NCI-H2196 treated with DMSO at 0.1 percent for 48 hours (cell line): ENCODE data around the gene MAP3K19.
"Not testable (repeated sequence)": the region's sequence is repeated elsewhere in the genome, so short reads cannot be mapped to it uniquely, and the experiment has no call there.

Experiments used
- DNase-seq: peaks from one replicate; lab custom pipeline; 2025; ENCODE audit not compliant: unreplicated experiment; lab: John Stamatoyannopoulos, UW

The MAP3K19 gene

DNA sequence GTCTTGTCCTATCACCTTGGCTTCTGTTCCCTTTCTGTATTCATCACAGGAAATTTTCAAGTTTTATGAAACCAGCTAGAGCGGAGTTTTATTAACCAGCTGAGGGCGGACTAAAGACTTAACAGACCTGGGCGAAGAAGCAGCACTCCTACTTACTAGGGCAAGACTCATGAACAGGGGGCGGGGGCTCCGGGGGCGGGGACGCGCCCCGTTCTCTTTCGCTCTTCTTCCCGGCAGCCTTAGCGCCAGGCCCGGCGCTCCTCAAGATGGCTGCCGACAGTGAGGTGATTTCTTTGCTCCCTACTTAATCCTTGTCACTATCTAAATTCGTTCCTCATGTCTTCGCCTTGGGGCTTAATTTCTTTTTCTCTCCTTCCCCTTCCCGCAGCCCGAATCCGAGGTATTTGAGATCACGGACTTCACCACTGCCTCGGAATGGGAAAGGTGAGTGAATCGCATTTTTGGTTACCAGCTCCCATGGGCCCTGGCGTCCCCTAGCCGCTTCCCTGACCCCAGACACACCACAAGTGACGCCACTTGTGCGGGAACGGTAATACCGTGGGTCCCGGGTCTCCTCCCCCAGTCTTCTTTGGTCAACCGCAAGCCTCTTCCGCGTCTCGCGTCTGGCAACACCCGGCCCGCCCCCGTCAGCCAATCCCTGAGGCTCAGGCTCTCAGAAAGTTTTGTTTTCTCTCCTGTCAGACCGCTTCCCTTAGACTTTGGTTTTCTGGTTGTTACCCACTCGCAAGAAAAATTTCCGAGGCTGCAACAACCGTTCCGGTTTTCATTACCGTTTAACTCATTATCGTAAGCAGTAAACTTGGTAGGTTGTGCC, 5.0 kb upstream of the MAP3K19 start, which contains the start of gene RAB3GAP1:
Gene RAB3GAP1 (plus strand): TSS at position 251 of the 835 bp plus-strand sequence. CDS start 16 bp downstream, at position 267.
- DNase-seq: peak; percentile 63

DNA sequence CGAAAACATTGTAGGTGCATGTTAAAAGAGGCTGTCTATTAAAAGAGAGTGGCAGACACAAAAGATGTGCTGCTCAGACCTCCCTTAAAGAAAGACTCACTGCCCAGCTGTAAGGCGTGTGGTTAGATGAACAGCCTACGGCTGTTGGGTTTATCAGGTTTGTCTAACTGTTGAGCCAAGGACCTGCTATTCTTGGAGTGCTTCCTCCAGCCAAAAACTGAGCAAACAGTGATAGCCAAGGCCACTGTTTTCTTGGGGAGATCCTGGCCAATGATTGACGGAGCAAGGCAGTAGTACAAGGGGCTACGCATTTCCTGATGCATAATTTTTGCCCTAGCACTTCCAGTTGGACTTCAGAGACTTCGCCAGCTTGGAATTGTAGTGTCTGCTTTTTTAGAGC, 3.4 kb upstream of the MAP3K19 start:
- no peak for DNase-seq

DNA sequence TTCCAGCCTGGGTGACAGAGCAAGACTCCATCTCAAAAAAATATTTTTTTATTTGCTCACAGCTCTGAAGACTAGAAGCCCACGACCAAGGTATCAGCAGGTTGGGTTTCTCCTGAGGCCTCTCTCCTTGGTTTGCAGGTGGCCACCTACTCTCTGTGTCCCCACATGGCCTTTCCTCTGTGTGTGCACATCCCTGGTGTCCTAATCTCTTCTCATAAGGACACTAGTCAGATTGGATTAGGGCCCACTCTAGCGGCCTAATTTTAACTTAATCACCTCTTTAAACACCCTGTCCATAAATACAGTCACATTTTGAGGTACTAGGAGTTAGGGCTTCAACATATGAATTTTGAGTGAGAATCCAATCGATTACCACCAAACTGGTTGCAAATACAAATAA, 2.9 kb upstream of the MAP3K19 start:
- no peak for DNase-seq

DNA sequence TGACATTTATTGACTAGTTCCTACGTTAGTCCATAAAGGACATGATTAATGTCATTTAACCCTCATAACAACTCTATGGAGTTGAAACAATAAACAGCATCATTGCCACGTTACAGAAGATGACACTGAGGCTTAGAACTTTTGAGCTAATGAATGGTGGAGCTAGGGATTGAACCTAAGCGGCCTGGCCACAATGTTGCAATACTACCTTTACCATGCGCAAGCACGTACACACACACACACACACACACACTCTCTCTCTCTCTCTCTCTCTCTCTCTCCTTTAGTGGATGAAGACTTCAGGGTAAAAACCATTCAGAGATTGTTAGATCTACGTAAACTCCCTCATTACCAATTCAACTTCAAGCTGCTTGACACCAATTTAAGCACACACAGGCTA, 875 bp upstream of the MAP3K19 start:
- DNase-seq: no peak

DNA sequence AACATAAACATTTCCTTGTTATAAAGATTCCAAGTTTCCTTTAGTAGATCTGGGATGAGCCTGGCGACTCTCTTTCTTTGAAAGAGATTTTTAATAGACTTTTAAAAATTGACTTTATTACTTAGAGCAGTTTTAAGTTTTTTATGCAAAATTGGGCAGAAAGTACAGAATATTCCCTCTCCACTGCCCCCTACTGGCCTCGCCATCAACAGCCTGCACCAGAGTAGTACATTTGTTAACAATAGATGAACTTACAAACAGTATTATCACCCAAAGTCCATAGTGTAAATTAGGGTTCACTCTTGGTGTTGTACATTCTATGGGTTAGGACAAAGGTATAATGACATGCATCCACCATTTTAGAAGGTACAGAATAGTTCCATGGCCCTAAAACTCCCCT, 3.9 kb downstream of the MAP3K19 start:
- DNase-seq: no peak

DNA sequence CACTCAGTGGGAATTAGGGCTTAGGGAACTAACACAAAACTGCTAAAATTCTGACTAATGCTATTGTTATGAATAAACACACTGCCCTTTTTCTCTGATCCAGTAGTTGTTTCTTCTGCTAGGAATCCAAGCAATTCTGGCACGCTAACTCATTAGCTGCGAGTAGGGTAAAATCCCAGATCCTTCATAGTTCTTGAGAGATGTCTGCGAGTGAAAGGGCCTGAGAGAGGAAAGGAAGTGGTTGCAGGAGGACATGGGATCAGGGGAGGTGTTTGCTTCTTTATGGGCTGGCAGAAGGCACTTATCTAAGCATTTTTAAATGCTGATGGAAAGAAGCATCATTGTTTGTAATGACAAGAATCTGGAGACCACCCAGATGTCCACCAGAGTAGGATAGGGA, 9.4 kb downstream of the MAP3K19 start:
- DNase-seq: no peak

DNA sequence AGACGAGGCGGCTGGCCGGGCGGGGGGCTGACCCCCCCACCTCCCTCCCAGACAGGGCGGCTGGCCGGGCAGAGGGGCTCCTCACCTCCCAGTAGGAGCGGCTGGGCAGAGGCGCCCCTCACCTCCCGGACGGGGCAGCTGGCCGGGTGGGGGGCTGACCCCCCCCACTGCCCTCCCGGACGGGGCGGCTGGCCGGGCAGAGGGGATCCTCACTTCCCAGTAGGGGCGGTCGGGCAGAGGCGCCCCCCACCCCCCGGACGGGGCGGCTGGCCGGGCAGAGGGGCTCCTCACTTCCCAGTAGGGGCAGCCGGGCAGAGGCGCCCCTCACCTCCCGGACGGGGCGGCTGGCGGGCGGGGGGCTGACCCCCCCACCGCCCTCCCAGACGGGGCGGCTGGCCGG, 14.0 kb downstream of the MAP3K19 start:
- not testable (repeated sequence) for DNase-seq

DNA sequence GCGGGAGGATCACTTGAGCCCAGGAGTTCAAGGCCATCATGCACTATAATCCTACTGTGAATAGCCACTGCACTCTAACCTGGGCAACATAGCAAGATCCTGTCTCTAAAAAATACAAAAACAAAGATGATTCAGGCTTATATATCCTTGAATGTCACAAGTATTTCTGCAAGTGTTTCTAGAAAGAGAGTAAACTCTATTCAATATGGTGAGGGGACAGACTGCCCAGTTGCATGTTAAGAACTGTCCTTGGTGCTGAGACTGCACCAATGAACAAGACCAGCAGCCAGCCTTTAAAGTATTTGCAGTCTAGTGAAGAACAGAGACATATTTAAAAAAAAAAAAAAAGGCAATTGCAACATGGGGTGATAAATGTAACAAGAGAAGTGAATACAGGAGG, 16.4 kb downstream of the MAP3K19 start:
- no peak for DNase-seq

DNA sequence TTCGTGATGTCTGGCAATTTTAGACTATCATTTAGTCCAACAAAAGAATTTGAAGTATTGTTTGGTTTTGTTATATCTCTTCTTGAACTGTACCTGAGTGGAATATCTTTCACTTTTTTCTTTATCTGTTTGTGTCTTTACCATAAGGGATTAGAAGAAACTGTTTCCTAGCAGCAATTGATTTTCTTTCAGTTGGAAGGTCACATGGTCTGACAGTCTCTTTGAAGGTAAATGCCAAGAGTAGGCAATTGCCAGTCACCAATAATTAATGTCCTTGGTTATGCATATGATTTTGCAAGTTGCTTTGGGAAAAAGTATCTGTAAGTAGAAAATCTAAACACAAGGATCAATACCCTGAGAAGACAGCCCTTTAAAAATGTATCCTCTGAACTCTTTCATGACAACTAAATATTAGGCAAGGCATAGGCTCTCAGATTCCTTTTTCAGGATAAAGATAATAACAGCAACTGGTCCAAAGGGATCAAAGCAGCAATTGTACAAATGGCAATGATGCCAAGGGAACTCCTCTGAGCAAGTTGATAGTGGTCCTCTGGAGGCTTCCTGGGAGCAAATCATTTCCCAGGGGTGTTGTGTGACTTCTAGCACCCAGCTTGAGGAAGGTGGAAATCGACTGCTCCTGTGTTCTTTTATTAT, 17.6 kb downstream of the MAP3K19 start:
- DNase-seq: no peak

DNA sequence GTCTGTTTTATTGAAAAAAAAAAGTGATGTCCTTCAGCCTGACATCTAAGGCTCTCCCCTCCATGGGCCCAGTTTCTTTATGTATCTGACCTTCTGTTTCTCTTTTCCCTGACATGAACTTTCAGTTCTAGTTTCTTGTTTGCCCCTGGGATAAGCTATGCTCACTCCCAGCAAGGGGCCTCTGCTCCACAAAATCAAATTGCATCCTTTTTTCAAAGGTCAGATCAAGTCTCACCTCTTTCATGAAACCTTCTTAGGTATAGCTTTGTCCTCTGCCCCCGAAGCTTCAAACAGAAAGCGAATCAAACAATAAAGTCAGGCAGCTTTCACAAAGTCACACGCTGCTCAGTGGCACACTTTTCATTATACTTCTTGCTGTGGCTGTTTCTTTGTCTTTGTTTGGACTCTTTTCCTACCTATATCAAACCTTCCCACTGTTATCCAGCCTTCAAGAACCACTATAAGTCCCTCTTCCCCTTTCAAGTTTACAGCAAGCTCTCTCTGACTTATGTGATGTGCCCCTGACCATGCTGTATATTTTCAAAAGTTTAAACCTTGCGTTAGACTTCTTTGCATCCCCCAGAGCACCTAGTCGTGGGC, 23.3 kb downstream of the MAP3K19 start:
- DNase-seq: no peak

DNA sequence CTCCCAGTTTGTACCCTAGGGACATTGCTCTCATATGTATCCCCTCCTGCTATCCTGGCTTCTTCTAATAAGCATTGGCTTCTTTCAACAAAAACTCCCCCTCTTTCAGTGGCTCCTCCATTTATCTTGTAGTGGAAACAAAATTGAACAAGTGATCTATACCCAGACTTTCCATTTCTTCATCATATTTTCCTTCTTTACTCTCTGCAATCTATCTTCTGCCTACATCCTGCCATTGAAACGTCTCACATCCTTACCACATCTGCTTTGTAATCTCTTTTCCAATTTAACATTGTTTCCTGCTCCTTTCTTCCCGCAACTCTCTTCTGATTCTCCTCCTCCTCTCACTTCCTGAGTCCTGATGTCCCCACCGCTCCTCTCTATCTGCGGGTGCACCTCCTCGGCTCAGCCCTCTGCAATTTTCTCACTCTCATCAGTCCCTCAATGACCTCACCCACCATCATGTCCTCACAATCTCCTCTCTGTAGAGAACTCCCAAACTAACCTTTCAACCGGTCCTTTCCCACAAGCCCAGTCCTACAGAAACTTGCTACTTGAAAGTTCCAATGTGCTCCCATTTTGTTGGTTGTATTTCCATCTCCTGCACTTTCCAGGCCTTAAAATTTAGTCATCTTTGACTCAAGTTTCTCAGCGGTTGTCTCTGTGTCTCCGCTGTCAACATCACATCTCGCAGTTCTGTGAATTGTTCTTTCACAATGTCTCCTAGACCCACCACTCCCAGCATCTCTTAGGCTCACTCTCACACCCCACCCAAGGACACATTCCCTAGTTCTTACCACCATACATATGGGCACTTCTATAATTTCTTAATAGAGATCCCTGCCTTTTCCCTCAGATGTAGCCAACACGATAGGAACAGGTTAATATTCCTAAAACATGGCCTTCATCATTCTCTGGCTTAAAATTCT, 24.0 kb downstream of the MAP3K19 start:
- no peak for DNase-seq

DNA sequence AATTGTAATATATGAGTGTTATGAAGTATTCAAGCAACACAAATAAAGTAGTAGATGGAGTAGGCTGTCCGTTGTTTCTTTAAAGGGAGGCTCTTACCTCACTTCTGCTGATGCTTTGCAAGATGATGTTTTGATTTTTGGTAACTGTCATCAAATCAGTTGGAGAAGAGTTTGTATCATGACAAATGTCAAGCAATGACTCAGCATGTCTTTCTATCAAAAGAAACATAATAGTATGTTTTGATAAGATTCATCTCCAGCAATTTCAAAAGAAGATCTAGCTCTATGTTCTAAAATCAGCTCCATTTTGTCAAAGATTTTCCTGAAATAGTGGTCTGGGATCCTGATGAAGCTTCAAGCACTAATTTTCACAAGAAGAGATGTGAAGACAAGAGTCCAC, 25.6 kb downstream of the MAP3K19 start:
- no peak for DNase-seq

DNA sequence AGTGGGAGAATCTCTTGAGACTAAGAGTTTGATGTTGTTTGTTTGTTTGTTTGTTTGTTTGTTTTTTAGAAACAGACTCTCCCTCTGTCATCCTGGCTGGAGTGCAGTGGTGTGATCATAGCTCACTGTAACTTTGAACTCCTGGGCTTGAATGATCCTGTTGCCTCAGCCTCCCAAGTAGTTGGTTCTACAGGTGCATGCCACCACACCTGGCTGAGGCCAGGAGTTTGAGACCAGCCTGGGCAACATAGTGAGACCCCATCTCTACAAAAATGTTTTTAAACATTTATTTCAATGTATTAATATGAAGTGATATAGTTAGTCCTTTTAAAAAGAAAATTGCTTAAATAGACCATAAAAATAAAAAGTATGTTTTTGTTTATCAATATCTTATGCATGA, 35.6 kb downstream of the MAP3K19 start:
- no peak for DNase-seq

DNA sequence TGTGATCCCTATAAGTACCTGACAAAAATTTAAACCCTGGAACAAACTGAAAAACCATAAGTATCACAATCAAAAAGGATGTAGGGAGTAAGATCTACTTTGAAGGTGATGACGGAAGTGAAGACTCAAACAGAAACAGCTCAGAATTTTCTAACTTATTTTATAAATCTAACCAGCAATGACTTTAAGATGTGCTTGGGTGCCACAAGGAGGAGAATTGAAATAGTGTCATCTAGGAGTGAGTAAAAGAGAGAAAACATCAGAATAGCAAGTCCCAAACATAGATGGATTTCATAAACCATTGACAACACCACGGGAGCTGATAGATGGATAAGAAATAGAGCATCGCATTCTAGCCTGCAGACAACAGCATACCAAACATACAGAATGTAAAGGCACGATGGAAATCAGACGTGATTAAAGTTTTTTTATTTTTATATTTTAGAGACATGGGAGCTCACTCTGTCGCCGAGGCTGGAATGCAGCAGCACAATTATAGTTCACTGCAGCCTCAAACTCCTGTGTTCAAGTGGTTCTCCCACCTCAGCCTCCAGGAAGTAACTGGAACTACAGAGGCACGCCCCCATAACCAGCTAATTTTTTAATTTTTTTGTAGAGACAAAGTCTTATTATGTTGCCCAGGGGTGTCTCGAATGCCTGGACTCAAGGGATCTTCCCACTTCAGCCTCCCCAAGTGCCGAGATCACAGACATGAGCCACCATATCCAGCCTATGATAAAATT, 36.9 kb downstream of the MAP3K19 start:
- DNase-seq: no peak

DNA sequence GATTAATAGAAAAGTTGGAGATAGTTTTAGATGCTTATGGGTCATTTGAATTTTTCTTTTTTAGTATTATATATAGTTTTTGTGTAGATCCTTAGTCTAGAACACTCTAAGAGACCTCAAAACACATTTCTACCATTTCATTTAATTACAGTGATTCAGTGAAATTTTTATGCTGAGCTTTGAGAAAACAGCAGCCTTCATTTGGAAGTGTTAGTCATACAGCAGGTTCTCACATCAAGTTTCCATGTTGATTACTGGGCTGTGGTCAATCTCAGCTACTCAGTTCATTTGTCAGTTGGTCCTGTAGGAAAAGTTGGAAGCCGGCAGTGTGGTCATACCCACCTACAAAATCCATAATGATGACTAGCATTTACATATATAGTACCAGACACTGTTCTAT, 37.9 kb downstream of the MAP3K19 start:
- DNase-seq: no peak

DNA sequence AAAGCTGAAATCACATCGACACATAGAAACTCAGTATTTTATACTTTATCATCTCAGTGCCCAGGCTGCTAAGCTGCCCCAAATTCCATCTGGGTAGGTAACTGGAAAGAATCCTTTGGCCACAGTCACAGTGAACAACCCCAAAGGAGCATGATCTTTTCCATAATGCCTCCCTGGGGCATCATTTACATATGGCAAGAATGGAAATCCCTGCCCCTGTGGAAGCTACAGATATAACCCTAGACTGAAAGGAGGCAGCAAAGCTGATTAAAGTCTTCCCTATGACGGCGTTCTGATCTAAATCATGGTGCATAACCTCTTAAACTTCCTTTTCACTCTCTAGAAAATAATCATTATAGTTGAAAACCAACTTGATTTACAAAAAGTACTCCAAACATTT, 41.5 kb downstream of the MAP3K19 start:
- no peak for DNase-seq

DNA sequence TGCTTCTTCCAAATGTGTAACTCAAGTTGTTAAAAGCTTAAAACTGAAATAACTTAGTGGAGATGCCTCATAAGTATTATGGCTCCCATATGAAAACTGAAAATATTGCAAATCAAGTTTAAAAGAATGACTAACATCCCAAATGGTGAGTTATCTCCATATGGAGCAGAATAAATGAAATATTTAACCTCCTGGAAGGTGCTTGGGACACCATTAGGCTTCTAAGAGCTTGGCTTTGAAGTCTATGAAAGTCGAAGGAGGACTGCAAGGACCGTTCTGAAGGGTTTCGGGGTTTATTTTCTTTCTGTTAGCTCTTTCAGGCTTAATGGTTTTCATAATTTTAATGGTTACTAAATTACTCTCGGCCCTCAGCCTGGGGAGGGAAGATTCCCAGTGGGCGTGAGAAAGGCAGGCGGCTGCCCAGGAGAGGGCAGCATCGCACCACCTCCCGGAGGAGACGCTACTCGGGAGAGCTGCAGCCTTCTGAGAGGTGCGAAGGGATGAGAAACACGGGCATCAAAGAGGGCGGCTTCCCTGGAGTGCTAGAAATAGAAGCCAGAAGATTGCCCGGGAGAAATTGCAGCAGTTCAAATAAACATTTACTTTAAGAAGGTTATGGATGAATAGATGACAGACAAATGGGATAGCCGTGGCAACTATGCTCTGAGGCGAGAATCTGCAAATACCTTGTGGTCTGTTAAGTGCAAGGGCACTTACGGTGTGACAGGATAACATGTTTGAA, 43.1 kb downstream of the MAP3K19 start:
- peak; percentile 61 for DNase-seq

DNA sequence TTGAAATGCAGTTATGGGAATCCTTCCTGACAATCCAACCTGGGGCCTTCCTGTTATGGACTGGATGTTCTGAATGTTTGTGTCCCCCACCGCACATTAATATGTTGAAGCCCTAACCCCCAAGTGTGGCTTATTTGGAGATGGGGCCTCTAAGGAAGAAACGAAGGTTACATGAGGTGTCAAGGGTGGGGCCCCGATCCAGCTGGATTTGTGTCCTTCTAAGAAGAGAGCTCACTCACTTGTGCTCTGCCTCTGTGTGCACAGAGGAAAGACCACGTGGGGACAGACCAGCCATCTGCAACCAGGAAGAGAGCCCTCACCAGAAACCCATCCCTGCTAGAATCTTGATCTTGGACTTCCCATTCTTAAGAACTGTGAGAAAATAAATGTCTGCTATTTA, 44.4 kb downstream of the MAP3K19 start:
- DNase-seq: no peak

DNA sequence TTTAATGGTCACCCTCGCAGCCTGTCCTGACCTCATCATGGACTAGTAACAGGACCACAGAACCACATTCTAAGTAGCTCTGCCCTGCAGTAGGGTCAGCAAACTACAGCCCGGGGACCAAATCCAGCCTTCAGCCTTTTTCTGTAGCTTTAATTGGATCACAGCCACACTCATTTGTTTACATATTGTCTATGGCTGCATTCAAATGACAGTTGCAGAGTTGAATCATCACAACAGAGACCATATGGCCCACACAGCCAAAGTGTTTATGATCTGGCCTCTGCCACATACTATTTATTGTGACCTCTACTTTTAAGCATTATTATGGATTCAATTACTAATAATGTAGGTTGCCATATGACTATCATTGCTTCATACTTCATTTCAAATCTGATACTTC, 47.7 kb downstream of the MAP3K19 start:
- no peak for DNase-seq
